Effector memory CD8-positive, alpha-beta T cell (primary cell): ENCODE results near the gene TACC2.

Experiments used
- ATAC-seq: fragments of 150-1000 bp; cut with Tn5 transposase; replicated peaks from 2 replicates; pipeline ENCODE4 v1.10.0; 2021; ENCODE audit warnings: mild to moderate bottlenecking, moderate library complexity
- DNase-seq, 3 experiments: peaks; one replicate each; pipeline ENCODE4 v3.0.0; 2021
- H3K27ac Mint-ChIP-seq, 2 donors: one replicate each; pipeline ENCODE4 v1.8.0; 2022; ENCODE audit warnings: mild to moderate bottlenecking in 2 of 2, mixed read lengths in 2 of 2, moderate library complexity in 2 of 2
- H3K27me3 Mint-ChIP-seq, 2 donors: one replicate each; pipeline ENCODE4 v1.8.0; 2022; ENCODE audit warnings: mixed read lengths in 2 of 2
- H3K36me3 Mint-ChIP-seq: one replicate; pipeline ENCODE4 v1.8.0; 2022; ENCODE audit warnings: mild to moderate bottlenecking, moderate library complexity, mixed read lengths; ENCODE audit not compliant: insufficient read depth
- H3K4me1 Mint-ChIP-seq, 2 donors: one replicate each; pipeline ENCODE4 v1.8.0; 2022; ENCODE audit warnings: low read depth in 2 of 2, mixed read lengths in 2 of 2
- H3K4me3 Mint-ChIP-seq, 2 donors: one replicate each; pipeline ENCODE4 v1.8.0; 2022; ENCODE audit warnings: mild to moderate bottlenecking in 2 of 2, mixed read lengths in 2 of 2, moderate library complexity in 2 of 2
- H3K9me3 Mint-ChIP-seq, 2 donors: one replicate each; pipeline ENCODE4 v1.8.0; 2022; ENCODE audit warnings: mixed read lengths in 2 of 2

TACC2 gene

DNA sequence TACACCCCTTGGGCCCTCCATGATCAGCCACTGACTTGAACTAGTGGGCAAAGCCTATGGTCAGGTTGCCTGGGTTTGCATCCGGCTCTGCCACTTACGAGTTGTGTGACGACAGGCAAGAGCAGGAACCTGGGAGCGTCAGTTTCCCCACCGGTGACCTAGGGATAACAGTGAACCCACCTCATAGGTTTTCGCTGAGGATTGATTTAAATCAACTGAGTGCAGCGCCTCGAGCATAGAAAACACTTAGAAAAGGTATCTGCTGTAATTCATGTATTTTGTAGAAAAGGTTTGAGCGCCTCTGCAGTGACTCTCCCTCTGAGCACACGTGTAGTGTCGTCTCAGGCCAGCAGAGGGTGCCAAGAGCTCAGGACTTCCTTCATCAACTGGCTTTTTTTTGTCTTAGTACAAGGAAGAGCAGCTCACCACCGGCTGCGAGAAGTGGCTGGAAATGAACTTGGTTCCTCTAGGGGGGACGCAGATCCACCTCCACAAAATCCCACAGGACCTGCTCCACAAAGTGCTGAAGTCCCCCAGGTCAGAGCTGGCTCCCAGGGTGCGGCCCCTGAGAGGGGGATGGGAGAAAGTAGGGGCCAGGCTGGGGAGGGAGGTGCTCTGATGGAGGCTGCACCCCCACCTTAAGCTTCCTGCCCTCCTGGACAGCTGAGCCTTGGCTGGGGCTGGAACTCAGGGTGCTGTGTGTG is 309.8 kb downstream of the TACC2 start:
- Mint-ChIP-seq H3K4me1 (peaks cover 15% of the 10 kb centered on the region in 2 donors), H3K4me3 (peak overlapping the region; percentile 44 to 60), H3K9me3 (no peaks in the 10 kb centered on the region), H3K27me3 (peaks cover 0 to 19% of the 10 kb centered on the region in 2 donors), H3K27ac (peak overlapping the region in 1 of 2 donors; percentile 24), H3K36me3 (peaks cover 3% of the 10 kb centered on the region)
- peak; percentile 61 to 71 (median 63) for DNase-seq
- peak; percentile 92 for ATAC-seq

DNA sequence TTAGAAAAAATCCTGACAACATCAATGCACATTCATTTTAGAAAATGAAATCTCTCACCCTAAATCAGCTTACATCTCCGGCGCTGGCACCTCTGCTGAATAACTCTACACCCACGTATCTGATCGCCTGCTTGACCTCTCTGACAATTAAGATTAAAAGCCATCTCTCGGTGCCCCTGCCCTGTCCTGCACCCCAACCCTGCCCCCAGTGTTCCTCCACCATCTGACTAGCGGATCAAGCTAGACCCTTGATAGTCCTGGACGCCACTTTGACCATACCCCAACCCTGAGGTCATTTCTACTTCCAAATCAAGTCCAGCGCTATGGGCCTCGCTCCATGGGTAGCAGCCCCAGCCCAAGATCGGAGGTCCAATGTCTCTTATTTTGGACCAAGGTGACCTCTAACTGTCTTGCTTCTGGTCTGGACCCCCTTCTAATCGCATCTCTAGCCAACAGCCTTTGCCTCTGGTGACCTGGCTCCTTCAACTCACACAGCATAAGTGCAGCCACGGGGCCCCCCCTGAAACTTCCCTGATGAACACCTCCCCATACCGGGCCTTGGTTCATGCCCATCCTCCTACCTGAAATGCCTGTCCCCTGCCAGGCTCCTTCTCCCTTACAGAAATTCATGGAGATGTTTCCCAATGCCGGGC is 310.6 kb downstream of the TACC2 start:
- peak overlapping the region; percentile 44 to 49 for H3K4me3 Mint-ChIP-seq
- H3K27ac Mint-ChIP-seq = peak overlapping the region in 1 of 2 donors; percentile 33
- H3K9me3 Mint-ChIP-seq = no peaks in the 10 kb centered on the region
- peaks cover 0 to 19% of the 10 kb centered on the region in 2 donors for H3K27me3 Mint-ChIP-seq
- H3K36me3 Mint-ChIP-seq = peaks cover 3% of the 10 kb centered on the region
- H3K4me1 Mint-ChIP-seq = peaks cover 15% of the 10 kb centered on the region in 2 donors
- no peak for DNase-seq
- no peak for ATAC-seq

DNA sequence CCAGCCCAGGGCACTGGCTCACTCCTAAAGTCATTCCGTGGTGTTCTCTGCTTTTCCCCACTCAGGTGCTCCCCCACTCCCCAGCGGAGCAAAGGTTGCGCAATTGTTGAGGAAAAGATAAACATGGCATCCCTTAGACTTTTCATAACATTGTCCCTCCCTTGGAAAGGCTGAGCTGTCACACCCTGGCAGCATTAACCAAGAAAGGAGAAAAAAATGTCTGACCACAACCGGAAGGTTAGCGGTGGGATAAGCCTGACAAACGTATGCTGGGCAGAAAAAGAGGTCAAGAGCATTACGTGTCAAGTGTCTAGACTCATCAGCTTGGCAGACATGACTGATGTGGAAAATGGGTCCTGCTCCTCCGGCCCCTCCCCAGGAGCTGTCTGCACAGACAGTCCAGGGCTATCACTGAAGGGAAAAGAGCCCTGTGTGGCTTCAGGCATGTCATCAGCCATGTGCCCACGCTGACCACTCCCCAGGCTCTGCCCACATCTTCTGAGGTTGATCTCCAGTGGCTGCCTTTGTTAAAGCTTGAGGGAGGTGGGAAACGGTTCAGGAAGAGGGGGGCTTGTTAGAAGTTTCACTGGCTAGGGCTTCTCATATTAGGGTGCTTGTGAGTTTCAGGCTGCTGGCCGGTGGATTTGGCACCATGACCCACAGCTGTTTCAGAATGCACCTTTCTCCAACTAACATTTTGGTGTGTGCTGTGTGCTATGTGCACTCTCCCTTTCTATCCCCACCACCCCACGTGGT is 312.3 kb downstream of the TACC2 start:
- Mint-ChIP-seq H3K9me3 (peaks cover 0 to 5% of the 10 kb centered on the region in 2 donors), H3K36me3 (peaks cover 3% of the 10 kb centered on the region), H3K4me3 (no peak overlapping the region), H3K4me1 (peaks cover 4 to 7% of the 10 kb centered on the region in 2 donors), H3K27ac (no peak overlapping the region), H3K27me3 (peaks cover 0 to 19% of the 10 kb centered on the region in 2 donors)
- DNase-seq (no peak), ATAC-seq (peak; percentile 26)

DNA sequence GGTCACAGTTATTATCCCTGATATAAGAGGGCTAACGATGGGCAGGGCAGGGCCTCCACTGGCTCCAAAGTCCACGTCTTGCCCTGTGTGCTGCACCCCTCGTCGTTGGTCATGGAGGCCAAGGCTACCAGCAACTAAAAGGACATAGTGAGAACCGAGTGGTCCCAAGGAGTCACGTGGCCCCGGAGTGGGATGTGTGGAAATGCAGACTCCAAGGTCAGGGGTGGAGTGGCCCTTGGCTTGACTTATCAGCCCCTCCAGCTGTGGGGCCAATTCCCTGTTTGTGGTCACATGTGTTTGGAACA is 312.8 kb downstream of the TACC2 start:
- no peak for ATAC-seq

DNA sequence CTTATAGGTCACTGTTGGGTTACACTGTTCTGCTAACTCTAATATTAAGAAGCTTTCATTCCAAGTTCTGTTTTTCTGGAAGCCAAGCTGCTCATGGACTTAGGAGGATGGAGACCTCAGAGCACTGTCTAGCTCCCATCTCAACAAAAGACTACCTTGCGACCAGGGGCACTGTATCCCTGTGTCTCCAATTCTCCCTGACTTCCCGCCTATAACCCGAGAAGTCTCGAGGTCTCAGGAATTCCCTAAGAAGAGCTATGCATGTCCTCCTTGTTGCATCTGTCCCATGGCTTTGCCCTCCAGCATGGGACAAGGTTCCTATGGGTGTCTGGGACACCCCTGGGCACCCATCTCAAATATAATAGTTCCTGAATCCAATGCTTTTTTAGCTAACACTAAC is 313.4 kb downstream of the TACC2 start:
- H3K9me3 Mint-ChIP-seq = peaks cover 0 to 5% of the 10 kb centered on the region in 2 donors
- H3K27me3 Mint-ChIP-seq = peaks cover 0 to 19% of the 10 kb centered on the region in 2 donors
- no peak for DNase-seq
- peaks cover 4 to 7% of the 10 kb centered on the region in 2 donors for H3K4me1 Mint-ChIP-seq
- peaks cover 3% of the 10 kb centered on the region for H3K36me3 Mint-ChIP-seq
- H3K4me3 Mint-ChIP-seq = no peak overlapping the region
- no peak for ATAC-seq
- no peak overlapping the region for H3K27ac Mint-ChIP-seq

More for the DNA sequence above, 312.8 kb downstream of the TACC2 start:
- H3K27ac Mint-ChIP-seq = no peak overlapping the region
- H3K36me3 Mint-ChIP-seq = peaks cover 3% of the 10 kb centered on the region
- H3K9me3 Mint-ChIP-seq = peaks cover 0 to 5% of the 10 kb centered on the region in 2 donors
- H3K4me1 Mint-ChIP-seq = peaks cover 4 to 7% of the 10 kb centered on the region in 2 donors
- H3K27me3 Mint-ChIP-seq = peaks cover 0 to 19% of the 10 kb centered on the region in 2 donors
- H3K4me3 Mint-ChIP-seq = no peak overlapping the region
- no peak for DNase-seq

DNA sequence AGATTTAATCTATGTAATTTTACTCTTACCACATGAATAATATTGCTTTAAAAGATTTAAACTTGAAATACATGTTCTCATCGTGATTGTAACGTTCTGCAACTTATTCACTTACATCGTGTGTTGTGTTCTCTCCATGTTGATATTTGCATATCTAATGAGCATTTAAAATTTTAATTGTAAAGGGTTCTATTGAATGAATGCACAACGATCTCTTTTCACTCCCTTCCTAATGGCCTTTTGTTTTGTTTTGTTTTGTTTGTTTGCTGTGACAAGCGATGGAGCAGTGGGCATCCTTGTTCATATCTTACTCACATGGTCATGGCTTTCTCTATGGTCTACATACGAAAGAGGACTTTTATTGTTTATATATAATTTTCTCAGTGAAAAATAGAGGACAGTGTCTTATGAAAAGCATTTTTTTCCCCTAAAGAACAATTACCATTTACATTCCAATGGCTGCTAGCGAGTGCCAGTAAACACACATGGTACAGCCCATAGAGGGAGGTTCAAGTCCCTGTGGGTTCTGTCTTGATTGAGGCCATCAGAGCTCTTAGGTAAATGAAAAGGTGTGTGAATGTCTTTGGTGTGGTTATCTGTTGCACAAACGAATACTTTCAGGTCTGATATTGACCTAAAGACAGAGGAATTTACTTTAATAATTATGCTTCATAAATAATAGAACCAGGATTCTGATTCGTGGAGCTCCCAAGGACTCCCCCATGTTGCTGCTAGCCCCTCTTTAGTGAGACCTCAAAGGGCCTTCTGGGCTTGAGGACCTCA is 314.5 kb downstream of the TACC2 start:
- no peak overlapping the region for H3K27ac Mint-ChIP-seq
- peaks cover 4 to 5% of the 10 kb centered on the region in 2 donors for H3K4me1 Mint-ChIP-seq
- H3K27me3 Mint-ChIP-seq = peaks cover under 1 to 19% of the 10 kb centered on the region in 2 donors
- peaks cover 3% of the 10 kb centered on the region for H3K36me3 Mint-ChIP-seq
- no peak for ATAC-seq
- H3K9me3 Mint-ChIP-seq = peaks cover 0 to 5% of the 10 kb centered on the region in 2 donors
- H3K4me3 Mint-ChIP-seq = no peak overlapping the region
- DNase-seq = no peak
